ENCODE measurements around the gene HIPK2.

The HIPK2 gene

GRCh38 chr7:139681463-139681755 lies 96.4 kb downstream of the HIPK2 start:
- Histone ChIP-seq H3K9ac (ENCODE audit: low read length) (no peak overlapping the region), H3K36me3 (ENCODE audit: insufficient read depth, low read length) (no peaks in the 10 kb centered on the region)

GRCh38 chr7:139680676-139681462 lies 96.9 kb downstream of the HIPK2 start:
- H2AFZ ChIP-seq (ENCODE audit: low read length) = no peak overlapping the region
- H3K9ac ChIP-seq (ENCODE audit: low read length) = no peak overlapping the region
- H3K4me1 ChIP-seq (ENCODE audit: insufficient read depth, low read length, severe bottlenecking) = no peaks in the 10 kb centered on the region

More at GRCh38 chr7:139681463-139681755, 96.4 kb downstream of the HIPK2 start:
- TF ChIP-seq EZH2 (IDR thresholded peaks at IDR 0.05; ENCODE audit: borderline replicate concordance, low read length) (no peak), CTCF (IDR thresholded peaks at IDR 0.05; ENCODE audit: low read length) (no peak)
- no peak overlapping the region for H2AFZ ChIP-seq (ENCODE audit: low read length)
- no peak overlapping the region for H3K27ac ChIP-seq (ENCODE audit: low read depth, low read length, poor library complexity, severe bottlenecking)
- H3K79me2 ChIP-seq (ENCODE audit: insufficient read depth, low read length) = no peaks in the 10 kb centered on the region
- no peaks in the 10 kb centered on the region for H3K4me1 ChIP-seq (ENCODE audit: insufficient read depth, low read length, severe bottlenecking)
- peaks cover 2% of the 10 kb centered on the region for H3K27me3 ChIP-seq (ENCODE audit: insufficient read depth, low read length)
- H4K20me1 ChIP-seq (ENCODE audit: insufficient read depth, low read length) = no peaks in the 10 kb centered on the region
- no peak overlapping the region for H3K4me2 ChIP-seq (ENCODE audit: low read length)
- no peaks in the 10 kb centered on the region for H3K9me2 ChIP-seq (ENCODE audit: low read depth, low read length)
- H3K4me3 ChIP-seq (ENCODE audit: low read depth, low read length, poor library complexity, severe bottlenecking) = no peak overlapping the region
- no peaks in the 10 kb centered on the region for H3K9me3 ChIP-seq (ENCODE audit: low read length)
- H3F3A ChIP-seq (ENCODE audit: insufficient read depth, low read length) = no peaks in the 10 kb centered on the region

GRCh38 chr7:139679731-139680594 lies 97.8 kb downstream of the HIPK2 start:
- H3K36me3 ChIP-seq (ENCODE audit: insufficient read depth, low read length) = no peaks in the 10 kb centered on the region
- H3K4me2 ChIP-seq (ENCODE audit: low read length) = no peak overlapping the region
- H3K27me3 ChIP-seq (ENCODE audit: insufficient read depth, low read length) = peaks cover 6% of the 10 kb centered on the region
- H3K79me2 ChIP-seq (ENCODE audit: insufficient read depth, low read length) = no peaks in the 10 kb centered on the region
- no peaks in the 10 kb centered on the region for H4K20me1 ChIP-seq (ENCODE audit: insufficient read depth, low read length)
- TF ChIP-seq EZH2 (IDR thresholded peaks at IDR 0.05; ENCODE audit: borderline replicate concordance, low read length) = no peak
- H3K9me3 ChIP-seq (ENCODE audit: low read length) = no peaks in the 10 kb centered on the region
- no peaks in the 10 kb centered on the region for H3F3A ChIP-seq (ENCODE audit: insufficient read depth, low read length)
- H3K4me3 ChIP-seq (ENCODE audit: low read depth, low read length, poor library complexity, severe bottlenecking) = no peak overlapping the region
- H3K4me1 ChIP-seq (ENCODE audit: insufficient read depth, low read length, severe bottlenecking) = no peaks in the 10 kb centered on the region
- H3K9me2 ChIP-seq (ENCODE audit: low read depth, low read length) = no peaks in the 10 kb centered on the region
- H2AFZ ChIP-seq (ENCODE audit: low read length) = no peak overlapping the region
- H3K27ac ChIP-seq (ENCODE audit: low read depth, low read length, poor library complexity, severe bottlenecking) = no peak overlapping the region
- no peak overlapping the region for H3K9ac ChIP-seq (ENCODE audit: low read length)

More at GRCh38 chr7:139680676-139681462, 96.9 kb downstream of the HIPK2 start:
- Histone ChIP-seq H3K79me2 (ENCODE audit: insufficient read depth, low read length) (no peaks in the 10 kb centered on the region), H3K36me3 (ENCODE audit: insufficient read depth, low read length) (no peaks in the 10 kb centered on the region), H3K9me2 (ENCODE audit: low read depth, low read length) (no peaks in the 10 kb centered on the region), H3K9me3 (ENCODE audit: low read length) (no peaks in the 10 kb centered on the region), H3F3A (ENCODE audit: insufficient read depth, low read length) (no peaks in the 10 kb centered on the region), H4K20me1 (ENCODE audit: insufficient read depth, low read length) (no peaks in the 10 kb centered on the region), H3K4me3 (ENCODE audit: low read depth, low read length, poor library complexity, severe bottlenecking) (no peak overlapping the region), H3K27me3 (ENCODE audit: insufficient read depth, low read length) (peaks cover 6% of the 10 kb centered on the region), H3K4me2 (ENCODE audit: low read length) (no peak overlapping the region), H3K27ac (ENCODE audit: low read depth, low read length, poor library complexity, severe bottlenecking) (no peak overlapping the region)
- TF ChIP-seq CTCF (IDR thresholded peaks at IDR 0.05; ENCODE audit: low read length) (no peak), EZH2 (IDR thresholded peaks at IDR 0.05; ENCODE audit: borderline replicate concordance, low read length) (no peak)

All from OCI-LY1 (cell line).